ENCODE measurements around the gene LYSMD3.

LYSMD3 gene

DNA sequence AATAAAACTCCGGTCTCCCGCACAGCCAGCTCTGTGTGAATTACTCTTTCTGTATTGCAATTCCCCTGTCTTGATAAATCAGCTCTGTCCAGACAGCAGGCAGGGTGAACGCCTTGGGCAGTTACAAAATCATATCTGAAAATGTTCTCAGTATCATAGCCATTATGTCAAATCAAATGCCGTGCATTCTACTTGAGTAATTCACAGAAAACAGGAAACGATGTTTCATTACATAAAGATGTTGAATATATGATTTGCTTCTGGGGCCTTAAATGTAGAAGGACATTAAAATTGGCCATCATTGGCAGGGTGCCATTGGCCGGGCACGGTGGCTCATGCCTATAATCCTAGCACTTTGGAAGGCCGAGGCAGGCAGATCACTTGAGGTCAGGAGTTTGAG is 46.2 kb downstream of the LYSMD3 start:
- no peak for DNase-seq (ENCODE audit: low read depth, low spot score)

DNA sequence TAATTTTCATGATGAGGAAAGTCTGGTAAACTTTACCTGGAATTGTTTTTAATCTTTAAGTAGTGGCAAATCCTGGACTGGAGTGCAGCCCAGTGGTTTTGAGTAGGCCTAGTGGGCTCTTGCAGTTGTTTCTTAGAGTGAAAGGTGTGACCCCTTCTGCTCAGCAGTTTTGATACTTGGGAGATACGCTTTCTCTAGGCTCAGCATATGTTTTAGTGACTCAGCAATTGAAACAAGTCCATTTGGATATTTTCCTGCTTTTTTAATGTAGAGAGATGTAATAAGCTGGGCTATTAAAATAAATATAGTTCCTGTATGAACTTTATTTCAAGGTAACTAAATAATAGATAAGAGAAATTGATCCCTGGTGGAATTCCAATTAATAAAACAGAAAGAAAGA is 48.7 kb downstream of the LYSMD3 start:
- no peak for DNase-seq (ENCODE audit: low read depth, low spot score)

DNA sequence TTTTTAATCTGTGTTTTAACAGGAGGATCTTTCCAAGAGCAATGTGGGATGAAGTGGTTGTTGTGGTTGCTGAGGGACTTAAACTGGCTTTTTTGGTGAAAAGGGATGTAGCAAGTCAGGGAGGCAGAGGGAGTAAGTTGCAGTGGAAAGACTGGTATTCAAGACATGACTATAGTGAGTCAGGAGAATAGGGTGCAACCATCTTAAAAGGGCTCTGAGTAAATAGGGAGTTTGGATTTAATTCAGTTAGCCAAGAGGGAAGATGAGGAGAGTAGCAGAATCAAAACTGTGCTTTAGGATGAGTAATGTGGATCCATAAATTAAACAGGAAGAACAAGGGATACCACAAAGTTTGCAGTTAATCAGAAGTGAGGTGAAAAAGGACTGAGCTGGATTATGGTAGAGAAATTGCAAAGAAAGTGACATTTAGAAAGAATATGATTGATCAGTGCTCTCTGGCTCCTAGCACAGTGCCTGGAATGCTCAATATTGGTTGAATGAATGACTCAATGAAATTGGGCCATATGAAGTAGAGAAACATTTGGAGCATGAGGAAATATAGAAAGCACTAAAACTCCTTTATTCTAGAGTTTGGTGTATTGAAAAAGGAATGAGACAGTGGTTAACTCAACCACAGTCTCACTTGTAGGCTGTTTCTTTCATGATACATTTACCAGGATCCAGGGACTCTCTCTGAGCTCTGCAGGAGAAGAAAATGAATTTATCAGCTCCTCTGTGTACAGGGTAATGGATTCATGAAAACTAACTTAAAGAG is 49.6 kb downstream of the LYSMD3 start:
- peak; percentile 10 for DNase-seq (ENCODE audit: low read depth, low spot score)

DNA sequence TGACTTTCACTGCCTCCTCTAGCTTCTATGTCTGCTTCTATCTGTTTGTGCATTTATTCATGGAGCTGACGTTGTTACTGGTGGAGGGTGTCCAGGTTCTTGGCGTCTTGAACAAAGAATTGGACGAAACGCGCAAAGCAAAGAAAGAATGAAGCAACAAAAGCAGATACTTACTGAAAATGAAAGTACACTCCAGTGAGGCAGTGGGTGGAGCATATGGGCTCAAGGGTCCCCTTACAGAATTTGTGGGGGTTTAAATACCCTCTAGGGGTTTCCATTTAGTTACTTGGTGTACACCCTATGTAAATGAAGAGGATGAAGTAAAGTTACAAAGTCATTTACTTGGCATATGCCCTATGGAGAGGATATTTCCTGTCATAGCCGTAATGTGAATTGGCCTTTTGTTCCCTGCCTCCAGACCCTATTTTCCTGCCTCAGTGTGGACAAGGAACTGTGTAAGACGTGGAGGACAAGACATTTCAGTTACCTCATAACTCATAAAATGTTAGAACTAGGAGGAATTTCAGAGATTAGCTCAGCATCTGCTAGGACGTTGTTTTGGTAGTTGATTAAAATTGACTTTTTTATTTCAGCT is 51.7 kb downstream of the LYSMD3 start:
- no peak for DNase-seq (ENCODE audit: low read depth, low spot score)

DNA sequence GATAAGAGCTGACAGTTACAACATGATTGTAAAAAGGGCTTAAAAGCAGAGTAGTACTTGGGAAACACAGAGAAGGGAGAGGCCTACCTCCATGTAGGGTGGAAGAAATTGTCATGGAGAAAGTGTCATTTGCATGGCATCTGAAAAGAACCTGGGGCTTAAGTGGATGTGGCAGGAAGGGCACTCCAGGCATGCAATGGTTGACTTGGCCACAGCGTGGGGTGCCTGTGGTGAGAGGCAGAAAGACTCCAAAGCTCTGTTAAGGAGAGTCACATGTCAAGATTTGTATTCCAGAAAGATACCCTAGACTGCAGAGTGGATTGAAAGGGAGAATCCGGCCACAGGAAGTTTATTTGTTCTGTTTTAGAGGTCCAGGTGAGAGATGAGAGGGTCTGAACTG is 52.3 kb downstream of the LYSMD3 start:
- peak; percentile 24 for DNase-seq (ENCODE audit: low read depth, low spot score)

DNA sequence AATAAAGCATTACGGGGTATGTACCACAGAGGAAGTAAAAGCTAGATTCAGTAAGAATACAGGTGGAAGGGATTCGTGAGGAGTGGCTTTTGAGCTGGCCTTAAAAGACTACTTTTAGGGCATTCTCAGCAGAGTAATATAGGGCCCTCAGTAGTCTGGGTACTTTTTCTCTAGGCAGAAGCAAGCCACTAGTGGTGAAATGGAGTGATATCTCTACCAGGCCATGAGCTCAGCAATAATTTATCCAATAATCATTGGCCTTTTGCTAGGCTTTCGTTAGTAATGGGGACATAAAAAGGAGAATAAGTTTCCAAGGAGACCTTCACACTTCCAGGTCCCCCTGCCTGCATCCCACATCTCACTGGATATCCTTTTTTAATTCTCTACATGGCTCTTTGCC is 53.0 kb downstream of the LYSMD3 start:
- DNase-seq (ENCODE audit: low read depth, low spot score): no peak

DNA sequence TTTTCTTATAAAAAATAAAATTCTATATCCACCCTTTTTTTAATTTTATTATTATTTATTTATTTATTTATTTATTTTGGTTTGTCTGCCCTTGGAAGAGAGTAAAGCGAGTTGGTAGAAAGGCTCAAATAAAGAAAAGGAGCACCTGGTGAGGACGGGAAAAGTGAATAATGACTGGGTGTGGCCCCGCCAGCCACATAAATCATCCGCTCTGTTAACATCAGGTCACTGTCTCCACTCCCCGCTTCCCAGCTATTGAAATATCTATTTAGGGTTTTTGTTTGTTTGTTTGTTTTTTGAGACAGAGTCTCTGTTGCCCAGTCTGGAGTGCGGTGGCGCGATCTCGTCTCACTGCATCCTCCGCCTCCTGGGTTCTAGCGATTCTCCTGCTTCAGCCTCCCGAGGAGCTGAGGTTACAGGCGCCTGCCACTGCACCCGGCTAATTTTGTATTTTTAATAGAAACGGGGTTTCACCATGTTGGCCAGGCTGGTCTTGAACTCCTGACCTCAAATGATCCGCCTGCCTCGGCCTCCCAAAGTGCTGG is 53.9 kb downstream of the LYSMD3 start:
- DNase-seq (ENCODE audit: low read depth, low spot score): no peak

DNA sequence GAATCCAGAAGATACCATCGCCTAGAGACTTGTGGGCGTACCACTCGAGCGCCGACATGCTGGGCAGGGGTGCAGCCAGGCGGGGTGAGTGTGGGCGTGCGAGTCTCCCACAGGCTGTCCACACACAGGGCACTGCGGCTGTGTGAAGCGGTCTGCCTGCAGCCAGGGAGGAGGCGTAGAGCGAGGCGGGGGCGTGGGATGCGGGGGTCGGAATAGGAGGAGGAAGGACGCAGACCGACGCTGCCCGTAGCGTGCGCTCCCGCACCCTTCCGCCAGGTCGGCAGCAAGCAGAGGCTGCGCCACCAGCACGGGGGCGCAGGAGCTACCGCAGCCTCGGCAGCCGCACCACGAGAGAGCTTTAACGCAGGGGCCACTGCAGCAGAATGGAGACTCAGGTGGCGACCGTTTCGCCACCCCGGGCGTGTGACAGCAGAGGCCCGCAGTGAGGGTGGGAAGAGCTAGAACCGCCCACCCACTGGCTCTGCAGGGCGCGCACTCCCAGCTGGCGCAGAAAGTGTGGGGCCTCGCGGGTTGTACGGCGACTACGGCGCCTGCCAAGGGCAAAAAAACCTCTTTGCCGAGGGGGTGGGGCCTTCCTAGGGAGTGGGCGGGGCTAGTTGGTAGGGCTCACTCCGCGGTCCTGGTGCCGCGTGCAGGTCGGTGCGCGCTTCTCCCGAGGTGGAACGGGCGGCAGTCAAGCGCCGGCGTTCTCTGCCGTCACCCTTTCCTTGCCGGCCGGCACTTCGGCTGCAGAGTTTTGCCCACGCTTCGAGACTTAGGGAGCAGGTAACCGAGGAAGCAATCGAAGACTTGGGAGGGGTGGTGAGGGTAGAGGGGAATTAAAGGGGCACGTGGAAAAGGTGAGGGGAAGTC is 54.9 kb downstream of the LYSMD3 start, which contains the start of the genes MBLAC2 and POLR3G:
Gene MBLAC2 (minus strand): TSS at position 537 of the 873 bp plus-strand sequence. CDS start 479 bp downstream, at position 58.
Gene POLR3G (plus strand): TSS at position 630 of the 873 bp plus-strand sequence. CDS start 10,704 bp downstream, outside the sequence.
- DNase-seq (ENCODE audit: low read depth, low spot score): peak; percentile 96

DNA sequence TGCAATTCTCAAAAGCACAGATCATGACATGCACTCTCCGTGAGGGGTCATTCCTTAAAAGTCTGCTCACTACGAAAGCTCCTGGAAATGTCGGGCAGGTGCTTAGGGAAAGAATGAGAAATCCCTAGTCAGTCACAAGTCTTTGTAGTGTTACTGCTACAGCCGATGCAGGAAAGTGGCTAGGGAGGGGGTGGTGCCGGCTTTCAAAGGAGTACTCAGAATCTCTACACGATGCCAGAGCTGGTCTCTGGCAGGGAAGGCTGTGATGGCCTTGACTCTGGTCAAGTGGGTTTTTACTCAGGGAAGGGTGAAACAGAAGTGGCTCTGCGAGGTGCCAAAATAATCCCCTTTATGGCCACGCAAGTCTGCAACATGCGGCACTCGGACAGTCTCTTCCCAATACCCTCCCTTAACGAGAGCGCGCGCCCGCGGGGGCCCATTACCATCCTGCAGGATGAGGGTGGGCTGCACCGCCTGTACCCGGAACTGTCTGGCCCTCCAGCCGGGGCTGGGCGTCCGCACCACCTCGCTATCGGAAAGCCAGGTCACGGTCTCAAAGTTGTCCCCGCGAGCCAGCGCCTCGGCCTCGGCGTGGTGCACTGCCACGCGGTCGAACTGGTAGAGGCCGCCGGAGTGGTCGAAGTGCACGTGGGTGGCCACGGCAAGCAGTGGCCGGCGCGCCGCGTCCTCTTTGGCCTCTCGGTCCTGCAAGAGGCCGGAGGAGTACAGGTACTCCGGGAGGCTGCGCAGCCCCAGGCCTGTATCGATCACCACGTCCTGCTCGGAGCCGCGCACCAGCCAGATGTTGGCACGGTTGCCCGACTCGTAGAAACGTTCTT is 55.8 kb downstream of the LYSMD3 start:
- peak; percentile 45 for DNase-seq (ENCODE audit: low read depth, low spot score)

DNA sequence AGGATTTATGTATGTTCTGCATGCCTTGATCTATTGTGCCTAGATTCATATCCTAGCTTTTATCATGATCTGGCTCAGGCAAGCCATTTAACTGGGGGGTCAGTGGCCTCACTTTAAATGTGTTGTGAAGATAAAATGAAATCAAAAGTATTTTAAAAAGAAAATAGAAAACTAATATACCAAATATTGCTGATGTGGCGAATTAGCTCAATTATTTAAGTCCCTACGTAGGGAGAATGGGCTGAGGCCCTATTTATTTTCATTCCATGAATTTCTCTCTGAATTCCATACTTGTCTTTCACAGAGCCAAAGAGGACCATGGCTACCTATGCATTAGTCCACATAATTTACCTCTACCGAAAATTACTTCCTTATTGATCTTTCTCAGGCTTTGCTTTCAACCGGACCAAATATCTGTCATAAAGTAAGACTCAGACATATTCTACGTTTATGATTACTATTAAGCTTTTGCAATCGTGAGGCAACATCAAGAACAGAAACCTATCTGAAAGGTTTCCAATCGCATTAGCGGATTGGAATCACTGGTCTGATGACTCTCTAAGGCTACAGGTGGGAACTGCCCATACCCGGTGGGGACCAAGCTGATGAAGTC is 56.5 kb downstream of the LYSMD3 start:
- no peak for DNase-seq (ENCODE audit: low read depth, low spot score)

Measured in astrocyte of the hippocampus (primary cell).